Dendritic cell treated with granulocyte-macrophage colony-stimulating factor and Interleukin-4, amounts not matched to agents 40 ng/mL and 50 ng/mL, for 4 days (primary cell): ENCODE results near the gene ICE1.

Experiments
- H3K27ac Mint-ChIP-seq: one replicate; pipeline ENCODE4 v1.8.0; 2022; ENCODE audit warnings: mild to moderate bottlenecking, mixed read lengths
- H3K27me3 Mint-ChIP-seq: one replicate; pipeline ENCODE4 v1.8.0; 2022; ENCODE audit warnings: mild to moderate bottlenecking, mixed read lengths
- H3K36me3 Mint-ChIP-seq: one replicate; pipeline ENCODE4 v1.8.0; 2022; ENCODE audit warnings: low read depth, mixed read lengths
- H3K4me1 Mint-ChIP-seq: one replicate; pipeline ENCODE4 v1.8.0; 2022; ENCODE audit warnings: low read depth, mixed read lengths
- H3K4me3 Mint-ChIP-seq: one replicate; pipeline ENCODE4 v1.8.0; 2022; ENCODE audit warnings: mild to moderate bottlenecking, moderate library complexity, mixed read lengths
- H3K9me3 Mint-ChIP-seq: one replicate; pipeline ENCODE4 v1.8.0; 2022; ENCODE audit warnings: mixed read lengths
- intact Hi-C: fragments of 100-400 bp; cut with micrococcal nuclease; formaldehyde crosslinking; loops from one replicate; pipeline ENCODE4 v1.15.0; 2022

The ICE1 gene

DNA sequence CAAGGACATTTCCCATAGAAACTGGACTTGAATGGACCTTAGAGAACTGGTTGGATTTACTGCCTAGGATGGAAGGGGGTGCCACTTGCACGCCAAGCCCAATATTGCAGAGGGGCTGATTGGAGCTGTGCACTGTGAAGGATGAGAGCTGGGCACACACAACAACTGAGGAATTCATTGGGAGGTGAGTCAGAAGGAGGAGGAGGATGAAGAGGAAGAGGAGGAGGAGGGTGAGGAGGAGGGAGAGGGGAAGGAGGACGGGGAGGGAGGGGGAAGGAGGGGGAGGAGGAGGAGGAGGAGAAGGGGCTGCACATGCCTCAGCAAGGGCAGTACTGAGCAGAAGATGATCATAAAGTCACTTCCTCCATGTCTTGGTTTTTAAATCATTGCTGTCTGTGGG lies 5.7 kb upstream of the ICE1 start:
- Mint-ChIP-seq H3K9me3 (no peaks in the 10 kb centered on the region), H3K27me3 (peaks cover 3% of the 10 kb centered on the region), H3K4me3 (no peak overlapping the region), H3K36me3 (peaks cover 1% of the 10 kb centered on the region), H3K4me1 (peaks cover 18% of the 10 kb centered on the region), H3K27ac (no peak overlapping the region)
- intact Hi-C loops = loop anchor here (10.0 kb wide), 1 partner anchor 552 kb away; no protein-coding TSS in a partner anchor

DNA sequence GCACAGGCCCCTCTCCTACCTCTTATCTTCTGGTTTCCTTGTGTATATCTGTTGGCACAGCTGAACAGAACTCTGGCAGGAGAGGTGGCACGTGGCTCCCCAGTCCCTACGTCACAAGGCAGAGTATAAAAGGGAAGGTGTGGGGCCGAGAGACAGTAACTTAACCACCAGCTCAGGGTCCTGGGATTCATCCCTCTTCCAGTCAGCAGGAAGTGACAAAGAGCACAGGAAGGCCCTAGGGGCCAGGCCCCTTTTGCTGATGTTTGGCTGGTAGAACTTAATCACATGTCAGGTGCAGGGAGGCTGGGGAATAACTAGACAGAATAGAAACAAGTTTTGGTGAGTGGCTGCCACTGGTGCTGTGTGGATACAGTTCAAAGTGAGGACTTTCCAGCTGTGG lies 4.5 kb upstream of the ICE1 start:
- no peak overlapping the region for H3K4me3 Mint-ChIP-seq
- peaks cover 20% of the 10 kb centered on the region for H3K4me1 Mint-ChIP-seq
- intact Hi-C loops = loop anchor here (10.0 kb wide), 1 partner anchor 553 kb away; no protein-coding TSS in a partner anchor
- peaks cover 6% of the 10 kb centered on the region for H3K36me3 Mint-ChIP-seq
- no peaks in the 10 kb centered on the region for H3K9me3 Mint-ChIP-seq
- H3K27me3 Mint-ChIP-seq = peaks cover 3% of the 10 kb centered on the region
- no peak overlapping the region for H3K27ac Mint-ChIP-seq

DNA sequence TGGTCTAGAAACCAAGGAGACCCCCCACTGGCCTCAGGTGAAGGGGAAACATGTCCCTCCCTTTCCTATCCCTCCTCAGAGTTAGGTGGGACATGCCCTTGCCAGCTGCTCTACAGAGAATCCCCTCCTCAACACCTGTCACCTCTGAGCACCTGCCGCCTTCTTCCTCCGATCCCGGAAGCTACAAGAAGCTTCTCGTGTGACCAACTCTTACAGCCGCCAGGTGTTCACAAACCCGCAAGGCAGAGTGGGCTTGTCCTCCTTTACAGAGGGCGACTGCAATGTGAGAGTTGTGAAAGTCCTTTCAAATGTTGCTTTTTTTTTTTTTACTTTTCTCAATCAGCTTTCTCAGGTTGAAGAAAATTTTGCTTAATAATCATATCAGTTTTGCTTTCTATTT lies 3.7 kb upstream of the ICE1 start:
- H3K4me3 Mint-ChIP-seq = no peak overlapping the region
- H3K27me3 Mint-ChIP-seq = peaks cover 3% of the 10 kb centered on the region
- H3K9me3 Mint-ChIP-seq = no peaks in the 10 kb centered on the region
- H3K36me3 Mint-ChIP-seq = peaks cover 6% of the 10 kb centered on the region
- peaks cover 20% of the 10 kb centered on the region for H3K4me1 Mint-ChIP-seq
- H3K27ac Mint-ChIP-seq = no peak overlapping the region
- intact Hi-C loops = loop anchor here (1.0 to 10.0 kb wide), 2 partner anchors 277 to 554 kb away; no protein-coding TSS in a partner anchor

DNA sequence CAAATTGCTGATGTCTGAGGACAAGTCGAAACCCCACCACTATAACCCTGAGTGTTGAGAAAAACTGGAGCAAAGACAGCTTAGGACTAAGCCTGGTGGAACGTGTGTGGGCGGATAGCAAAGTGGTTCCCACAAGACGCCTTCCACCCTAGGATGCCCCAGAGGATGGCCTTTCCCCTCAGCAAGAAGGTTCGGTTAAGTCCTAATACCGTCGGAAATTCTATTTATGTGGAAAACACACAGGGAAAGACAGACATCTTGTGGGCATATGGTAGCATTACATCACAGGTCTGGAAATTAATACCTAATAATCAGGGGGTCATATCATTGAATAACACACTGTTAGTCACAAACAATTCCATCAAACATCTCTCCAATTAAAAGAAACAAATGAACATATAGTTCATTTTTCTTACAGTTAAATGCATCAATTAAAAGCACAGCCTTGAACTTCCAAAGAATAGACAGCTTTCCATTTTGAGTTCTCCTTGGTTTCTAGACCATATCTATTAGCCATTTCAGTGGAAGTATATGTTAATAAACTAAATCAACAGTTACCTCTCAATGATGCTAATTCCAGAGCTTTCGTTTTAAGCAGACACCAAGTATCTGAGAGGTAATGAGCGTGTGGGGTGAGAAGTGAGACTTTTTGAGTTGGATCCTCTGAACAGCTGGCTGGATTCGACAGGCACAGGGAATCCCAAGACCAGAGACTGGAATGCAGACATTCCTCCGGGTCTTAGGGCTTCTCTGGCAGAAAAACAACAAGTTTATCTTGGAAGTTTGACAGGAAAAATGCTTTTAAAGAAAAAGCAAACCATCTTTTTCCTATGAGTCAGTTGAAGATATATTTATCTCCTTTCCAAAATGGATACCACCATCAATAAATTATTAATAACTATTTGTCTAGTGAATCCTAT lies 2.9 kb upstream of the ICE1 start:
- no peak overlapping the region for H3K27ac Mint-ChIP-seq
- intact Hi-C loops = loop anchor here (1.0 to 10.0 kb wide), 3 partner anchors 278 to 1293 kb away; partner anchors contain the start of gene TENT4A
- peaks cover 6% of the 10 kb centered on the region for H3K36me3 Mint-ChIP-seq

DNA sequence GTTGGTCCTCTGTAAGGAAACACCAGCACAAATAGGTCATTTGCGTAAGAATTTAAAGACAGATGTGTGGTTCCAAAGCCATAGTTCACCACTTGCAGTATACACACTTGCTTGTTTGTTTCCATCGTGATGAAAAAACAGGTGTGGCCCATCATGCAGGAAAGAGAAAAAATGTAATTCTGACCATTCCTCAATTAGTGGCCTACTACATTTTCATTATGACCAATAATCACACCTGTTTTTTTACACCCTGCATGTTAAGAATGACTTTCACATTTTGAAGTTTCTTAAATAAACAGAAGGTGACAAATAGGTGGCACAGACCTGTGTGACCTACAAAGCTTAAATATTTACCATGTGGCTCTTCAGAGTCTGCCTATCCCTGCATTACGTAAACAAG lies 2.2 kb upstream of the ICE1 start:
- Mint-ChIP-seq H3K27ac (no peak overlapping the region), H3K9me3 (no peaks in the 10 kb centered on the region), H3K27me3 (peaks cover 3% of the 10 kb centered on the region), H3K4me3 (no peak overlapping the region), H3K36me3 (peaks cover 6% of the 10 kb centered on the region), H3K4me1 (peaks cover 20% of the 10 kb centered on the region)
- intact Hi-C loops = loop anchor here (5.0 kb wide), 1 partner anchor 1292 kb away; the partner anchor contains the start of gene TENT4A

More for the DNA sequence above, 2.9 kb upstream of the ICE1 start:
- no peak overlapping the region for H3K4me3 Mint-ChIP-seq
- no peaks in the 10 kb centered on the region for H3K9me3 Mint-ChIP-seq
- peaks cover 3% of the 10 kb centered on the region for H3K27me3 Mint-ChIP-seq
- peaks cover 20% of the 10 kb centered on the region for H3K4me1 Mint-ChIP-seq

DNA sequence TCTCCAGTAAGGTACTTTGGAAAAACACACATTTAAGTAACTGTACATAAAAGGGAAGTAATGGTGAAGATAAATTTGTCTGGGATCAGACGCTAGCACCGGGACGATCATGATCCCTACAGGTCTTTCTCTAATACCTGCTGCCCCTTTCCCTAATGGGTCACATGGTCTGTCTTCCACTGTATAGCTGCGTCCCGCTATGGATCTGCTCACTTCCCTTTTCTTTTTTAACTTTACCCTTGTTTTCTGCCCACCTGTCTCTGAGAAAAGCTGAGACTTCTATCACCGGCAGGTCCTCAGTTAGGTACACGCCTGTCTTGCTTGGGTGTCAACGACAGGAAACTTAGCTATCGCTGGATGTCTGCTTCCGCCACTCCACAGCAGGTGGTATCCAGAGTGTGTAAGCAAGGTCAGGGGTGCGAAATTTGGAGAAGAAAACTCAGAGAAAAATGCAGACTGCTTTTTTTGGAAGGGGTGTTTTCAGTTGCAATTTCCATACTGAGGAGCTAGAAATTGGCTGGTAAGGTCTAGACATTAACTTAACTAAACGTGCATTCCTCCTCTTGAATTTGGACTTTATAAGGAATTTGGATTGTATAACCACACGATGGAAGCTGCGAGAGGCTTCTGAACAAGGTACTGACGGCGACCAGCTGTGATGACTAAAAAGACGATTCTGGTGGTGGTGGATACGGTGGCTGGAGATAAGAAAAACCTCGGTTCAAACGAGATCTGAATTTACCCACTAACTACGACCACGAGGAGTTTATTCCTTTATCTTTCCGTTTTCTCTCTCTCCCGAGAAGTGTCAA lies 1.1 kb upstream of the ICE1 start:
- Mint-ChIP-seq H3K27ac (peak overlapping the region; percentile 96), H3K4me1 (peaks cover 20% of the 10 kb centered on the region), H3K4me3 (no peak overlapping the region), H3K27me3 (peaks cover 2% of the 10 kb centered on the region), H3K9me3 (no peaks in the 10 kb centered on the region), H3K36me3 (peaks cover 6% of the 10 kb centered on the region)
- intact Hi-C loops = loop anchor here (5.0 kb wide), 1 partner anchor 1291 kb away; the partner anchor contains the start of gene TENT4A

DNA sequence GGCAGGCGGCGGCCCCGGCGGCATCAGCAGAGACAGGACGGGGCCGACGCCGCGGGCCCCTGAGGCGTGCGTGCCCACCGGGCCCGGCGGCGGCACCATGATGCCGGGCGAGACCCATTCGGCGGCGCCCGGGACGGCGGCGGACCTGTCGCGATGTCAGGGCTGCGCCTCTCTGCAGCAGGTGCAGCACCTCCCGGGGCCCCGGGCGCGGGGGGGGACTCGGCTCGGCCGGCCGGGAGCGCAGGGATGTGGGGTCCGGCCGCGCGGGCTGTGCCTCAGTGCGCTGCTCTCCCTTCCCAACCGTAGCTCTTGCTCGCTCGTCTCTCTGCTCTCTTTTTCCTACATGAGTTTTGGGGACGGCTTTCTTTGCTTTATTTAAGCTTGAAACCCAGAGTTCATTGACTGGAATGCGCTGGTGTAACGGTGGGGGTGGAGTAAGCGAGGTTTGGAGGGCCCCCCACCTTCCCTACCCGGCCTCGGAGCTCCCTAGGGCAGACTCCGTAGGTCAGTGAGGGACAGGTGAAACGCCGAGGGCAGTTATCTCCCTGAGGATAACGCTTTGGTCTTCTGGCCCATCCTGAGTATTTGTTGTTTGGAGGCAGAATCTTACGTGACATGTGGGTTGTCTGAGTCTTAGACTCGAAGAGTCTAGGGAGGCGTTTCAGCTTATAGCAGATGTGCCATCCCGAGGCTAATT lies 490 bp downstream of the ICE1 start:
- Mint-ChIP-seq H3K9me3 (no peaks in the 10 kb centered on the region), H3K27ac (peak overlapping the region; percentile 96)
- intact Hi-C loops = loop anchor here (2.0 to 5.0 kb wide), 2 partner anchors 1210 to 1289 kb away; partner anchors contain the start of genes NSUN2, SRD5A1 and TENT4A

DNA sequence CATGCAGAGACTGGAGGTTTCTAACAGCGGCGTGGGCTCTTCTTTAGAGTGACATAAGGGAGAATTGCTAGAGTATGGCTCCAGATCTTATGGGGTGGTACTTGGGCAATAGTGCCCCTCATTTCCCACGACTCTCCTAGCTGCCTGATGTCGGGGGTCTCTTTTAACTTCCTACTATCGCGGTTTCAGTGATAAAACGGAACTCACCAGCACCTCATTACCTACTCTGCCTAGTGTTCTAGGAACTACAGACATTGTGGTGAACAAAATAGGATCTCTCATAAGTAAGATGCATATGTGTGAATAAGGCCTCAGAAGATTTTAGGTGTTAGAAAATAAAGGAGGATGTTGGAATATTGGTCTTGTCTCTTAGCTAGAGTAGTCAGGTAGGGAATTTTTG lies 1.1 kb downstream of the ICE1 start:
- Mint-ChIP-seq H3K27ac (peak overlapping the region; percentile 96), H3K4me3 (no peak overlapping the region), H3K36me3 (peaks cover 12% of the 10 kb centered on the region), H3K4me1 (peaks cover 24% of the 10 kb centered on the region), H3K27me3 (peaks cover 2% of the 10 kb centered on the region), H3K9me3 (no peaks in the 10 kb centered on the region)
- intact Hi-C loops = loop anchor here (2.0 to 5.0 kb wide), 2 partner anchors 1209 to 1289 kb away; partner anchors contain the start of genes NSUN2, SRD5A1 and TENT4A

More for the DNA sequence above, 490 bp downstream of the ICE1 start:
- peaks cover 2% of the 10 kb centered on the region for H3K27me3 Mint-ChIP-seq
- no peak overlapping the region for H3K4me3 Mint-ChIP-seq
- peaks cover 11% of the 10 kb centered on the region for H3K36me3 Mint-ChIP-seq
- H3K4me1 Mint-ChIP-seq = peaks cover 22% of the 10 kb centered on the region

DNA sequence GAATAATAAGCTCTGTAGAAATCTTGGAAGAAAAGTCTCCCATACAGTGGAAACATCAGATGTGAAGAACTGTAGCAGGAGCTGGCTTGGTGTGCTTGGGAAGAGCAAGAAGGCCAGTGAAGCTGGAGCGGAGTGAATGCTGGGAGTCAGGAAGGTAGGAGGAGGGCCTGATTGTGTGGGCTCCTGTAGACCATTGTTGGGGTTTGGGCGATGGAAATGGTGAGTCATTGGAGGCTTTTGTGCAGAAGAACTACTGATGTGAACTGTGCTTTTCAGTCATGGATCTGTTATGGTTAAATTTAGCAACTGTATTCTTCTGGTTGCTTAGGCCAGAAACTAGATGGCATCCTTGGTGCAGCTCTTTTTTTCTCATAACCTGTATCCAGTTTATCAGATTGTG lies 2.3 kb downstream of the ICE1 start:
- Mint-ChIP-seq H3K27ac (no peak overlapping the region), H3K4me1 (peaks cover 27% of the 10 kb centered on the region), H3K36me3 (peaks cover 12% of the 10 kb centered on the region), H3K9me3 (no peaks in the 10 kb centered on the region), H3K27me3 (peaks cover 2% of the 10 kb centered on the region), H3K4me3 (no peak overlapping the region)
- intact Hi-C loops = loop anchor here (5.0 kb wide), 1 partner anchor 1288 kb away; the partner anchor contains the start of gene TENT4A

DNA sequence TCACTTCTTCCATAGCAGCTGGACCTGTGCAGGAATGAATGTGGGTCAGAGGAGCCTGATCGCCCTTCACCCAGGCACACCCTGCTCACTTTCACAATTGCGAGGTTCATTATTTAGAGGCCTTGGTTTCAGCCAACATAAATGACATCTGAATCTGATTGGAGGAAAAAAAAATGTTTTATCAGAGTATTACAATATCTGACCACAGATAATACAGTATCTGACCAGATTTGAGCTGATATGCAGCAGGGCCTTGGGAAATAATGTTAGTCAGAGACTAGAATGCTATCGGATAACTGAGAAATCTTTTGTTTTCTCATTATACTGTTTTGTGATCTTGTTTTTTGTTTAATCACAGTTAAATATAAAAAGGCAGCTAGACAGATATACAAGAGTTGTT lies 7.7 kb downstream of the ICE1 start:
- H3K27ac Mint-ChIP-seq = no peak overlapping the region
- H3K36me3 Mint-ChIP-seq = peaks cover 6% of the 10 kb centered on the region
- intact Hi-C loops = no loop called here
- no peaks in the 10 kb centered on the region for H3K27me3 Mint-ChIP-seq
- no peaks in the 10 kb centered on the region for H3K9me3 Mint-ChIP-seq
- peaks cover 35% of the 10 kb centered on the region for H3K4me1 Mint-ChIP-seq
- H3K4me3 Mint-ChIP-seq = no peak overlapping the region

DNA sequence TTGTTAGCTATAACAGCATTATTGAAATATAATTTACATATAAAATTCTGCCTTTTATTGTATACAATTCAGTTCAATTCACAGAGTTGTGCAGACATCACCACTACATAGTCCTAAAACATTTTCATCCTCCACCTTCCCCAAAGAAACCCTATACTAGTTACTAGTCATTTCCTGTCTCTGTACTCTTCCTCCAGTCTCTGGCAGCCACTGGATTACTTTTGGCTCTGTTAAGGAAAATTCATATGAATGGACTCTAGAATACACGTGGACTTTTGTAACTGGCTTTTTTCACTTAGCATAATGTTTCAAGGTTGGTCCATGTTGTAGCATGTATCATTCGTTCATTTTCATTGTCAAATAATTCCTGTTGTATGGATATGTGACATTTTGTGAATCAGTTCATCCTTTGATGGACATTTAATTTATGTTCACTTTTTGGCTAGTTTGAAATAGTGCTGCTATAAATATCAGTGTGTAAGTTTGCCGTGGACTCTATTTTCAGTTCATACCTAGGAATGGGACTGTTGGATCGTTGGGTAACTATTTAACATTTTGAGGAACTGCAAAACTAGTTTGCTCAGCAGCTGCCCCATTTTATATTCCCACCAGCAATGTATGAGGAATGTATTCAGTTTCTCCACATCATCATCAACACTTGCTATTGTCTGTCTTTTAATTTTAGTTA lies 9.7 kb downstream of the ICE1 start:
- Mint-ChIP-seq H3K27ac (no peak overlapping the region), H3K27me3 (no peaks in the 10 kb centered on the region), H3K36me3 (peaks cover 12% of the 10 kb centered on the region), H3K4me3 (no peak overlapping the region), H3K4me1 (peaks cover 31% of the 10 kb centered on the region), H3K9me3 (no peaks in the 10 kb centered on the region)
- intact Hi-C loops = no loop called here

DNA sequence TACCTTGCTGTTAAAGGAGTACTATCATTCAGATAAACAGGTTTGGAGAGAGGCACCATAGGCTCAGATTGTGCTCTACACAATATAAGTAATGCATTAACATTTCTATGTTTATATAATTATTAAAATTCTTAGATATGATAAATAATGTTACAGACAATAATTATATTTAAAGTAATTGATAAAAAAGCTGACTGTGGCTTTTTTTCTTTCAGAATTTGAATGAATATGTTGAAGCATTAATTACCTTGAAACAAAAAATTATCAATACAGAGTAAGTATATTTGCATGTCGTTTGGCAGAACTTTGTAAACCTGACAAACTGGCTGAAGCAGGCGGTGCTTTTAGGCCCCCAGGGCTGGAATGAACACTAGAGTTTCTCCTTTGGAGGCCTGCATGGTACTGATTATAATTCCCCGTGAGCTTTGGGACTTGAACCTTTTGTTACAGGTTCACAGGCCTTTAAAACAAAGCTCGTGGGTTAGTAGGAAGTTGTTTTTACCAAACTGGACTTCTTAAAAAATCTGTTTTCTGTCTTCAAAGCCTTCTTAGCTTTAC lies 13.8 kb downstream of the ICE1 start:
- no peaks in the 10 kb centered on the region for H3K9me3 Mint-ChIP-seq
- H3K27me3 Mint-ChIP-seq = no peaks in the 10 kb centered on the region
- no peak overlapping the region for H3K4me3 Mint-ChIP-seq
- H3K27ac Mint-ChIP-seq = no peak overlapping the region
- H3K36me3 Mint-ChIP-seq = peaks cover 27% of the 10 kb centered on the region
- intact Hi-C loops = no loop called here
- peaks cover 12% of the 10 kb centered on the region for H3K4me1 Mint-ChIP-seq
